ENCODE measurements around the gene SPINT2. TPM values are rescaled to one million over a fixed set of nuclear protein-coding genes. Genes with fewer than 3 reads are reported as not detected.

Gene SPINT2
- total RNA-seq, 2 experiments from 2014 or later = 36.7 to 77.2 TPM

DNA sequence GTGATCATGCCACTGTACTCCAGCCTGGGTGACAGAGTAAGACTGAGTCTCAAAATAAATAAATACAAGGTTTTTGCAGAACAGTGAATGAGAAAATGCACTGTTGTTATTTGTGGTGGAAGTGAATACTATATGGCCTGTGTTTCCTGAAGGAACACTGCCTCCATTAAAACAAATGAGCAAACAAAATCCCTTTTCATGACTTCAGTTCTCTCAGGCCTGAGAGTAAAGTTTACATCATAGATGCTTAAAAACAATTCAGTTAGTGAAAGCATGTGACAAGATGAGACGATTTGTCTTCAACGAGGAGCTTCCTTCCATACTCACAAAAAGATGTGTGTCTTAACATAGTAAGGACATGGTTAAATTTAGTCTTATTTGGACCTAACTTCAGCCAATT, 14.4 kb downstream of the SPINT2 start:
- BruUV-seq (replicated peaks) = no TSS peak
- Histone ChIP-seq H3K4me2 (ENCODE audit: low read length) (no peak overlapping the region), H3K27ac (ENCODE audit: low read depth, low read length, poor library complexity, severe bottlenecking) (no peak overlapping the region), H3K9me2 (ENCODE audit: insufficient read depth, low read length) (no peaks in the 10 kb centered on the region), H3K79me2 (ENCODE audit: insufficient read depth, low read depth, low read length) (no peaks in the 10 kb centered on the region), H3K4me3 (ENCODE audit: low read depth, low read length, poor library complexity, severe bottlenecking) (no peak overlapping the region), H4K20me1 (ENCODE audit: insufficient read depth, low read length) (no peaks in the 10 kb centered on the region), H3K9me3 (ENCODE audit: low read length) (no peaks in the 10 kb centered on the region), H2AFZ (ENCODE audit: low read length) (no peak overlapping the region), H3K4me1 (ENCODE audit: insufficient read depth, low read length, poor library complexity, severe bottlenecking) (peaks cover 6% of the 10 kb centered on the region), H3K36me3 (ENCODE audit: insufficient read depth, low read length) (no peaks in the 10 kb centered on the region)
- CTCF ChIA-PET (ENCODE audit: unreplicated experiment) = no interaction called here
- TF ChIP-seq EZH2phosphoT487 (IDR thresholded peaks at IDR 0.05; ENCODE audit: borderline replicate concordance, low read depth, low read length) = no peak
- TF ChIP-seq, protein P1, sequence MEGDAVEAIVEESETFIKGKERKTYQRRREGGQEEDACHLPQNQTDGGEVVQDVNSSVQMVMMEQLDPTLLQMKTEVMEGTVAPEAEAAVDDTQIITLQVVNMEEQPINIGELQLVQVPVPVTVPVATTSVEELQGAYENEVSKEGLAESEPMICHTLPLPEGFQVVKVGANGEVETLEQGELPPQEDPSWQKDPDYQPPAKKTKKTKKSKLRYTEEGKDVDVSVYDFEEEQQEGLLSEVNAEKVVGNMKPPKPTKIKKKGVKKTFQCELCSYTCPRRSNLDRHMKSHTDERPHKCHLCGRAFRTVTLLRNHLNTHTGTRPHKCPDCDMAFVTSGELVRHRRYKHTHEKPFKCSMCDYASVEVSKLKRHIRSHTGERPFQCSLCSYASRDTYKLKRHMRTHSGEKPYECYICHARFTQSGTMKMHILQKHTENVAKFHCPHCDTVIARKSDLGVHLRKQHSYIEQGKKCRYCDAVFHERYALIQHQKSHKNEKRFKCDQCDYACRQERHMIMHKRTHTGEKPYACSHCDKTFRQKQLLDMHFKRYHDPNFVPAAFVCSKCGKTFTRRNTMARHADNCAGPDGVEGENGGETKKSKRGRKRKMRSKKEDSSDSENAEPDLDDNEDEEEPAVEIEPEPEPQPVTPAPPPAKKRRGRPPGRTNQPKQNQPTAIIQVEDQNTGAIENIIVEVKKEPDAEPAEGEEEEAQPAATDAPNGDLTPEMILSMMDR (conservative IDR thresholded peaks at IDR 0.05; ENCODE audit: low read length) = no peak
- POLR2A ChIA-PET = no interaction called here
- intact Hi-C loops (cut with micrococcal nuclease; ENCODE audit: unreplicated experiment) = no loop called here
- DNase-seq (ENCODE audit: low spot score) = no peak

DNA sequence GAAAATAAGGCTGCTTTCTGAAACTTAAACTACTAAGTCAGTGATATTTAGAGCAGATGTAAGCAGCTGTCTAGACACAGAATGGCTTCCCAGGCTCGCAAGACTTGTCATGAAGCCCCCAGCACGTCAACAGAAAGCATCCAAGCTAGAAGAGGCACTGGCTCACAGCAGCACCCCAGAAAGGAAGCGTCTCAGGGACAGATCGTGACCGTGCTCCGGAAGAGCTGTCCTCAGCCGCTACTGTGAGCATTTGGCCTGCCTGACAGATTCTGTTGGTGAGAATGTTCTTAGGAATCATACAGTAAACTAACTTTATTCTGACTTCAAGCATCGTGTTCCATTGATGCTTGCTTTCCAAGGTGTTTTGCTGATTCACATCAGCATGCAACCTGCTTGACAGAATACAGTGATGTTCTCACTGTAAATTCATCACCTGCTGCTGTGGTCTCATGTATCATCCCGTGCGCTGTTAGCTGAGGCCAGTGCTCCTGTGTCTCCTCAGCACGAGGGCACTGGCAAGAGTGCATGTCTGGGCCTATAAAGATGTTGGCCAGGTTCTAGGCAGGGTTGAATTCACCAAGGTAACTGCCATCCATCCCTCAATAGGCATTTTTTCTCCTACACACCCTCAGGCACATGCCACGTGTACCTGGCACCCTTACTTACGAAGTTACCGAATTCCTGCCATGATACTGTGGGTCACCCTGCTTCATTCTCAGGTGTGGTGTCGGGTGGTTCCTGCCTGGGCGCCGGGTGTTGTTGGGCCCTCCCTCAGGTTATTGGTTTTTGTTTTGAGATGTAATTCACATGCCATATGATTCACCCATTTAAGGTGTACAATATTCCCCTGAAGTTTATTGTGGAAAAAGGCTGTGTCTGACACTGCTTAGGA, 15.9 kb downstream of the SPINT2 start:
- ChIA-PET POLR2A (no interaction called here), CTCF (ENCODE audit: unreplicated experiment) (no interaction called here)
- H3K27ac ChIP-seq (ENCODE audit: low read depth, low read length, poor library complexity, severe bottlenecking) = no peak overlapping the region
- H3K36me3 ChIP-seq (ENCODE audit: insufficient read depth, low read length) = no peaks in the 10 kb centered on the region
- no peaks in the 10 kb centered on the region for H4K20me1 ChIP-seq (ENCODE audit: insufficient read depth, low read length)
- H3K9me2 ChIP-seq (ENCODE audit: insufficient read depth, low read length) = no peaks in the 10 kb centered on the region
- DNase-seq (ENCODE audit: low spot score) = no peak
- no TSS peak for BruUV-seq (replicated peaks)
- no peaks in the 10 kb centered on the region for H3K9me3 ChIP-seq (ENCODE audit: low read length)
- H2AFZ ChIP-seq (ENCODE audit: low read length) = no peak overlapping the region
- intact Hi-C loops (cut with micrococcal nuclease; ENCODE audit: unreplicated experiment) = no loop called here
- no peak overlapping the region for H3K4me3 ChIP-seq (ENCODE audit: low read depth, low read length, poor library complexity, severe bottlenecking)
- TF ChIP-seq, protein P1 (conservative IDR thresholded peaks at IDR 0.05; ENCODE audit: low read length) = no peak
- no peak for TF ChIP-seq EZH2phosphoT487 (IDR thresholded peaks at IDR 0.05; ENCODE audit: borderline replicate concordance, low read depth, low read length)
- H3K4me2 ChIP-seq (ENCODE audit: low read length) = no peak overlapping the region
- H3K79me2 ChIP-seq (ENCODE audit: insufficient read depth, low read depth, low read length) = no peaks in the 10 kb centered on the region
- peaks cover 19% of the 10 kb centered on the region for H3K4me1 ChIP-seq (ENCODE audit: insufficient read depth, low read length, poor library complexity, severe bottlenecking)
